Astrocyte (in vitro differentiated cells and primary cell): ENCODE results near the gene CSF2. TPM values are rescaled to one million over a fixed set of nuclear protein-coding genes. Genes with fewer than 3 reads are reported as not detected.

Experiments
- DNase-seq: peaks from one replicate; pipeline ENCODE4 v3.0.0-alpha.2; 2010; ENCODE audit warnings: low read depth
- FAIRE-seq: peaks from 2 replicates; lab custom pipeline; 2011; peaks lifted over from hg19 to GRCh38; lab: Jason Lieb, UNC
- H2AFZ ChIP-seq: 2 replicates; pipeline ENCODE4 v1.6.0; 2012; ENCODE audit warnings: low read depth, low read length, inconsistent platforms
- H3K27ac ChIP-seq: 2 replicates; pipeline ENCODE4 v1.5.1; 2011; ENCODE audit warnings: low read depth, low read length, inconsistent platforms
- H3K27me3 ChIP-seq: 2 replicates; pipeline ENCODE4 v1.6.0; 2011; ENCODE audit warnings: low read length, inconsistent platforms; ENCODE audit not compliant: insufficient read depth
- H3K36me3 ChIP-seq: 2 replicates; pipeline ENCODE4 v1.5.1; 2011; ENCODE audit warnings: low read length, inconsistent platforms; ENCODE audit not compliant: insufficient read depth
- H3K4me1 ChIP-seq: 2 replicates; pipeline ENCODE4 v1.5.1; 2011; ENCODE audit warnings: low read length, inconsistent platforms; ENCODE audit not compliant: insufficient read depth
- H3K4me2 ChIP-seq: 2 replicates; pipeline ENCODE4 v1.6.0; 2012; ENCODE audit warnings: low read length, inconsistent platforms
- H3K4me3 ChIP-seq: 2 replicates; pipeline ENCODE4 v1.5.1; 2011; ENCODE audit warnings: low read depth, mild to moderate bottlenecking, low read length, inconsistent platforms; ENCODE audit not compliant: insufficient read depth
- H3K79me2 ChIP-seq: 2 replicates; pipeline ENCODE4 v1.6.0; 2012; ENCODE audit warnings: mild to moderate bottlenecking, low read length, inconsistent platforms; ENCODE audit not compliant: insufficient read depth
- H3K9ac ChIP-seq: 2 replicates; pipeline ENCODE4 v1.6.0; 2012; ENCODE audit warnings: mild to moderate bottlenecking, low read length, inconsistent platforms
- H3K9me3 ChIP-seq: 2 replicates; pipeline ENCODE4 v1.5.1; 2012; ENCODE audit warnings: low read depth, mild to moderate bottlenecking, low read length, inconsistent platforms; ENCODE audit not compliant: insufficient read depth
- H4K20me1 ChIP-seq: 2 replicates; pipeline ENCODE4 v1.6.0; 2012; ENCODE audit warnings: low read length, inconsistent platforms; ENCODE audit not compliant: insufficient read depth
- H3K27ac Mint-ChIP-seq: one replicate; pipeline ENCODE4 v1.8.0; 2021; ENCODE audit warnings: mild to moderate bottlenecking, mixed read lengths; ENCODE audit not compliant: unreplicated experiment
- H3K27me3 Mint-ChIP-seq: one replicate; pipeline ENCODE4 v1.8.0; 2021; ENCODE audit warnings: low read depth, mixed read lengths; ENCODE audit not compliant: unreplicated experiment
- H3K36me3 Mint-ChIP-seq: one replicate; pipeline ENCODE4 v1.8.0; 2021; ENCODE audit warnings: low read depth, mixed read lengths; ENCODE audit not compliant: unreplicated experiment
- H3K4me1 Mint-ChIP-seq: one replicate; pipeline ENCODE4 v1.8.0; 2021; ENCODE audit warnings: low read depth, mixed read lengths; ENCODE audit not compliant: unreplicated experiment
- H3K4me3 Mint-ChIP-seq: one replicate; pipeline ENCODE4 v1.8.0; 2021; ENCODE audit warnings: mild to moderate bottlenecking, moderate library complexity, mixed read lengths; ENCODE audit not compliant: unreplicated experiment
- H3K9me3 Mint-ChIP-seq: one replicate; pipeline ENCODE4 v1.8.0; 2021; ENCODE audit warnings: mild to moderate bottlenecking, mixed read lengths; ENCODE audit not compliant: unreplicated experiment
- EZH2 ChIP-seq: IDR thresholded peaks from 2 replicates; pipeline ENCODE4 v1.6.1; 2012; ENCODE audit warnings: mild to moderate bottlenecking, low read length, inconsistent platforms; ENCODE audit not compliant: insufficient read depth
- total RNA-seq: library from RNA; stranded (reverse); gene quantifications from 2 replicates; pipeline ENCODE4 v1.2.1, GENCODE V29; 2021
- TF ChIP-seq, protein P1 (sequence below): IDR thresholded peaks from 2 replicates; pipeline ENCODE4 v1.5.1; 2011; ENCODE audit warnings: low read depth, mild to moderate bottlenecking, inconsistent platforms, low read length, moderate library complexity; ENCODE audit not compliant: insufficient read depth

Gene CSF2
- total RNA-seq, 1 donor from 2014 or later: not detected

DNA sequence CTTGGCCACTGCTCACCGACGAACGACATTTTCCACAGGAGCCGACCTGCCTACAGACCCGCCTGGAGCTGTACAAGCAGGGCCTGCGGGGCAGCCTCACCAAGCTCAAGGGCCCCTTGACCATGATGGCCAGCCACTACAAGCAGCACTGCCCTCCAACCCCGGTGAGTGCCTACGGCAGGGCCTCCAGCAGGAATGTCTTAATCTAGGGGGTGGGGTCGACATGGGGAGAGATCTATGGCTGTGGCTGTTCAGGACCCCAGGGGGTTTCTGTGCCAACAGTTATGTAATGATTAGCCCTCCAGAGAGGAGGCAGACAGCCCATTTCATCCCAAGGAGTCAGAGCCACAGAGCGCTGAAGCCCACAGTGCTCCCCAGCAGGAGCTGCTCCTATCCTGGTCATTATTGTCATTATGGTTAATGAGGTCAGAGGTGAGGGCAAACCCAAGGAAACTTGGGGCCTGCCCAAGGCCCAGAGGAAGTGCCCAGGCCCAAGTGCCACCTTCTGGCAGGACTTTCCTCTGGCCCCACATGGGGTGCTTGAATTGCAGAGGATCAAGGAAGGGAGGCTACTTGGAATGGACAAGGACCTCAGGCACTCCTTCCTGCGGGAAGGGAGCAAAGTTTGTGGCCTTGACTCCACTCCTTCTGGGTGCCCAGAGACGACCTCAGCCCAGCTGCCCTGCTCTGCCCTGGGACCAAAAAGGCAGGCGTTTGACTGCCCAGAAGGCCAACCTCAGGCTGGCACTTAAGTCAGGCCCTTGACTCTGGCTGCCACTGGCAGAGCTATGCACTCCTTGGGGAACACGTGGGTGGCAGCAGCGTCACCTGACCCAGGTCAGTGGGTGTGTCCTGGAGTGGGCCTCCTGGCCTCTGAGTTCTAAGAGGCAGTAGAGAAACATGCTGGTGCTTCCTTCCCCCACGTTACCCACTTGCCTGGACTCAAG lies 1.5 kb downstream of the CSF2 start:
- Histone ChIP-seq H3K27me3 (no peaks in the 10 kb centered on the region), H2AFZ (no peak overlapping the region), H3K36me3 (no peaks in the 10 kb centered on the region), H3K4me2 (no peak overlapping the region), H3K9me3 (no peaks in the 10 kb centered on the region), H3K4me3 (no peak overlapping the region), H3K9ac (no peak overlapping the region), H4K20me1 (no peaks in the 10 kb centered on the region), H3K4me1 (peaks cover 19% of the 10 kb centered on the region), H3K27ac (no peak overlapping the region), H3K79me2 (no peaks in the 10 kb centered on the region)
- Mint-ChIP-seq H3K4me1 (no peaks in the 10 kb centered on the region), H3K27me3 (peaks cover 36% of the 10 kb centered on the region), H3K4me3 (no peak overlapping the region), H3K9me3 (peaks cover 5% of the 10 kb centered on the region), H3K36me3 (peaks cover 3% of the 10 kb centered on the region), H3K27ac (no peak overlapping the region)
- no peak for TF ChIP-seq EZH2
- TF ChIP-seq, protein P1, sequence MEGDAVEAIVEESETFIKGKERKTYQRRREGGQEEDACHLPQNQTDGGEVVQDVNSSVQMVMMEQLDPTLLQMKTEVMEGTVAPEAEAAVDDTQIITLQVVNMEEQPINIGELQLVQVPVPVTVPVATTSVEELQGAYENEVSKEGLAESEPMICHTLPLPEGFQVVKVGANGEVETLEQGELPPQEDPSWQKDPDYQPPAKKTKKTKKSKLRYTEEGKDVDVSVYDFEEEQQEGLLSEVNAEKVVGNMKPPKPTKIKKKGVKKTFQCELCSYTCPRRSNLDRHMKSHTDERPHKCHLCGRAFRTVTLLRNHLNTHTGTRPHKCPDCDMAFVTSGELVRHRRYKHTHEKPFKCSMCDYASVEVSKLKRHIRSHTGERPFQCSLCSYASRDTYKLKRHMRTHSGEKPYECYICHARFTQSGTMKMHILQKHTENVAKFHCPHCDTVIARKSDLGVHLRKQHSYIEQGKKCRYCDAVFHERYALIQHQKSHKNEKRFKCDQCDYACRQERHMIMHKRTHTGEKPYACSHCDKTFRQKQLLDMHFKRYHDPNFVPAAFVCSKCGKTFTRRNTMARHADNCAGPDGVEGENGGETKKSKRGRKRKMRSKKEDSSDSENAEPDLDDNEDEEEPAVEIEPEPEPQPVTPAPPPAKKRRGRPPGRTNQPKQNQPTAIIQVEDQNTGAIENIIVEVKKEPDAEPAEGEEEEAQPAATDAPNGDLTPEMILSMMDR: no peak
- DNase-seq (no peak), FAIRE-seq (no peak)

GRCh38 chr5:132075719-132076077 lies 2.1 kb downstream of the CSF2 start:
- Histone ChIP-seq H3K4me2 (no peak overlapping the region), H3K36me3 (no peaks in the 10 kb centered on the region), H3K9ac (no peak overlapping the region), H3K79me2 (no peaks in the 10 kb centered on the region), H4K20me1 (no peaks in the 10 kb centered on the region), H3K27me3 (no peaks in the 10 kb centered on the region), H3K9me3 (no peaks in the 10 kb centered on the region), H2AFZ (no peak overlapping the region), H3K4me1 (peaks cover 14% of the 10 kb centered on the region), H3K27ac (no peak overlapping the region), H3K4me3 (no peak overlapping the region)
- DNase-seq: no peak
- H3K27ac Mint-ChIP-seq: no peak overlapping the region
- no peak overlapping the region for H3K4me3 Mint-ChIP-seq
- no peak for FAIRE-seq
- H3K9me3 Mint-ChIP-seq: peaks cover 5% of the 10 kb centered on the region
- TF ChIP-seq EZH2: no peak
- TF ChIP-seq, protein P1: no peak
- H3K36me3 Mint-ChIP-seq: peaks cover 6% of the 10 kb centered on the region
- H3K4me1 Mint-ChIP-seq: no peaks in the 10 kb centered on the region
- peaks cover 39% of the 10 kb centered on the region for H3K27me3 Mint-ChIP-seq
